Progenitor cell of endocrine pancreas (in vitro differentiated cells): Measurements from ENCODE around the gene SERPINB7. TPM values are rescaled to one million over a fixed set of nuclear protein-coding genes. Genes with fewer than 3 reads are reported as not detected.

Experiments
- DNase-seq: peaks from one replicate; pipeline ENCODE4 v3.0.0; 2021; ENCODE audit warnings: low spot score; ENCODE audit not compliant: unreplicated experiment
- H3K27ac Mint-ChIP-seq: 2 replicates; pipeline ENCODE4 v1.8.0; 2021; ENCODE audit warnings: mild to moderate bottlenecking, moderate library complexity, mixed read lengths
- H3K27me3 Mint-ChIP-seq: 2 replicates; pipeline ENCODE4 v1.8.0; 2021; ENCODE audit warnings: mixed read lengths
- H3K36me3 Mint-ChIP-seq: 2 replicates; pipeline ENCODE4 v1.8.0; 2022; ENCODE audit warnings: mixed read lengths; ENCODE audit not compliant: insufficient read depth
- H3K4me1 Mint-ChIP-seq: 2 replicates; pipeline ENCODE4 v1.8.0; 2021; ENCODE audit warnings: low read depth, mixed read lengths
- H3K4me3 Mint-ChIP-seq: 2 replicates; pipeline ENCODE4 v1.8.0; 2021; ENCODE audit warnings: low read depth, mild to moderate bottlenecking, moderate library complexity, mixed read lengths
- H3K9me3 Mint-ChIP-seq: 2 replicates; pipeline ENCODE4 v1.8.0; 2021; ENCODE audit warnings: low read depth, mixed read lengths
- total RNA-seq: library from RNA; stranded (reverse); gene quantifications from 2 replicates; pipeline ENCODE4 v1.2.1, GENCODE V29; 2021
- TF ChIP-seq, protein P1 (sequence below): fragments of 200-600 bp; sonication (generic); IDR thresholded peaks from one replicate; pipeline ENCODE4 v1.5.0; 2021; ENCODE audit warnings: antibody characterized with exemption, mild to moderate bottlenecking; ENCODE audit not compliant: unreplicated experiment

SERPINB7 gene
- total RNA-seq, 1 donor from 2014 or later = not detected

DNA sequence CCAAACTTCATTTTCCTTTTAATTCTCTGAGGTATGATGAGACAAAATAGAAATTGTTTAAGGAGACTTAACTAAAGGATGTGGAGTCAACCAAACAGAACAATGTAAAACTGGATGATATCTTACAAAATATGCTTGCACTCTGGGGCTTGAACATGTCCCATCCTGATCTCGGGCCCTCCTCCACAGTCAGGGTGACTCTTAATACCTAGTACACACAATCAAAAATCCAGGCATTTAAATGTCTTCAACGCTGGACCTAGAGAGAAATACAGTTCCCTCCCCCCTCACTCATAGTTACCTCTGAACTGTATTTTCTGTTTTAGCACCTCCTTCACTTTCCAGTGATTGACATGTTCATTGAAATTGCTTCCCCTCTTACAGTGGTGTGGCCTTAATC lies 75.4 kb downstream of the SERPINB7 start:
- DNase-seq = no peak
- Mint-ChIP-seq H3K4me1 (no peaks in the 10 kb centered on the region), H3K27ac (no peak overlapping the region), H3K4me3 (no peak overlapping the region), H3K9me3 (peaks cover 3% of the 10 kb centered on the region), H3K36me3 (no peaks in the 10 kb centered on the region), H3K27me3 (no peaks in the 10 kb centered on the region)
- TF ChIP-seq, protein P1, sequence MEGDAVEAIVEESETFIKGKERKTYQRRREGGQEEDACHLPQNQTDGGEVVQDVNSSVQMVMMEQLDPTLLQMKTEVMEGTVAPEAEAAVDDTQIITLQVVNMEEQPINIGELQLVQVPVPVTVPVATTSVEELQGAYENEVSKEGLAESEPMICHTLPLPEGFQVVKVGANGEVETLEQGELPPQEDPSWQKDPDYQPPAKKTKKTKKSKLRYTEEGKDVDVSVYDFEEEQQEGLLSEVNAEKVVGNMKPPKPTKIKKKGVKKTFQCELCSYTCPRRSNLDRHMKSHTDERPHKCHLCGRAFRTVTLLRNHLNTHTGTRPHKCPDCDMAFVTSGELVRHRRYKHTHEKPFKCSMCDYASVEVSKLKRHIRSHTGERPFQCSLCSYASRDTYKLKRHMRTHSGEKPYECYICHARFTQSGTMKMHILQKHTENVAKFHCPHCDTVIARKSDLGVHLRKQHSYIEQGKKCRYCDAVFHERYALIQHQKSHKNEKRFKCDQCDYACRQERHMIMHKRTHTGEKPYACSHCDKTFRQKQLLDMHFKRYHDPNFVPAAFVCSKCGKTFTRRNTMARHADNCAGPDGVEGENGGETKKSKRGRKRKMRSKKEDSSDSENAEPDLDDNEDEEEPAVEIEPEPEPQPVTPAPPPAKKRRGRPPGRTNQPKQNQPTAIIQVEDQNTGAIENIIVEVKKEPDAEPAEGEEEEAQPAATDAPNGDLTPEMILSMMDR = no peak

Other genes with a start within 250 kb of the SERPINB7 start
- gene SERPINB12, start 233.0 kb upstream of the SERPINB7 start, total RNA-seq = not detected in 2 replicates
- gene SERPINB13, start 188.1 kb upstream of the SERPINB7 start, total RNA-seq = not detected in 2 replicates
- gene SERPINB4, start 131.2 kb upstream of the SERPINB7 start, total RNA-seq = not detected in 2 replicates
- gene SERPINB3, start 113.5 kb upstream of the SERPINB7 start, total RNA-seq = not detected in 2 replicates
- gene SERPINB11, start 72.5 kb upstream of the SERPINB7 start, total RNA-seq = not detected in 2 replicates
- not detected in 2 replicates for gene SERPINB2, start 112.3 kb downstream of the SERPINB7 start, total RNA-seq
- not detected in 2 replicates for gene SERPINB10, start 132.5 kb downstream of the SERPINB7 start, total RNA-seq
- 5.5 and 7.2 TPM in 2 replicates for gene HMSD, start 173.9 kb downstream of the SERPINB7 start, total RNA-seq
- gene SERPINB8, start 194.7 kb downstream of the SERPINB7 start, total RNA-seq = 3.1 and 5.4 TPM in 2 replicates